HPDE6-E6E7 (cell line): Measurements from ENCODE around the gene GNL3.
"Not testable (repeated sequence)": the region's sequence is repeated elsewhere in the genome, so short reads cannot be mapped to it uniquely, and the experiment has no call there.

Experiments
- DNase-seq: peaks from one replicate; pipeline ENCODE4 v3.0.0; 2011; ENCODE audit warnings: missing footprints; ENCODE audit errors: extremely low spot score

The GNL3 gene

GRCh38 chr3:52721002-52721729 lies 35.3 kb downstream of the GNL3 start:
- DNase-seq, result no peak

GRCh38 chr3:52721730-52722008 lies 35.8 kb downstream of the GNL3 start:
- no peak for DNase-seq

GRCh38 chr3:52722491-52722890 lies 36.7 kb downstream of the GNL3 start:
- DNase-seq, result no peak

GRCh38 chr3:52723935-52724334 lies 38.1 kb downstream of the GNL3 start:
- DNase-seq, result no peak

- DNase-seq, result no peak
Measured at GRCh38 chr3:52724511-52724910, 38.7 kb downstream of the GNL3 start.

GRCh38 chr3:52728753-52729152 lies 42.9 kb downstream of the GNL3 start:
- not testable (repeated sequence) for DNase-seq

- no peak for DNase-seq
Measured at GRCh38 chr3:52730681-52731080, 44.8 kb downstream of the GNL3 start.

- DNase-seq, result no peak
Measured at GRCh38 chr3:52731590-52731989, 45.8 kb downstream of the GNL3 start.

GRCh38 chr3:52733256-52733891 lies 47.5 kb downstream of the GNL3 start:
- no peak for DNase-seq

- no peak for DNase-seq
Measured at GRCh38 chr3:52739730-52740129, 53.9 kb downstream of the GNL3 start.

GRCh38 chr3:52742418-52743041 lies 56.7 kb downstream of the GNL3 start:
- DNase-seq, result peak; percentile 1

- DNase-seq, result no peak
Measured at GRCh38 chr3:52743152-52743551, 57.3 kb downstream of the GNL3 start.

- no peak for DNase-seq
Measured at GRCh38 chr3:52743721-52744120, 57.9 kb downstream of the GNL3 start.
